GM19455 (cell line): Measurements from ENCODE around the gene GPR32.
"Not testable (repeated sequence)": the region's sequence is repeated elsewhere in the genome, so short reads cannot be mapped to it uniquely, and the experiment has no call there.

ENCODE experiments used
- ATAC-seq: cut with Tn5 transposase; IDR thresholded peaks from one replicate; pipeline ENCODE4 v1.9.1; 2021; ENCODE audit not compliant: unreplicated experiment

GPR32 gene

DNA sequence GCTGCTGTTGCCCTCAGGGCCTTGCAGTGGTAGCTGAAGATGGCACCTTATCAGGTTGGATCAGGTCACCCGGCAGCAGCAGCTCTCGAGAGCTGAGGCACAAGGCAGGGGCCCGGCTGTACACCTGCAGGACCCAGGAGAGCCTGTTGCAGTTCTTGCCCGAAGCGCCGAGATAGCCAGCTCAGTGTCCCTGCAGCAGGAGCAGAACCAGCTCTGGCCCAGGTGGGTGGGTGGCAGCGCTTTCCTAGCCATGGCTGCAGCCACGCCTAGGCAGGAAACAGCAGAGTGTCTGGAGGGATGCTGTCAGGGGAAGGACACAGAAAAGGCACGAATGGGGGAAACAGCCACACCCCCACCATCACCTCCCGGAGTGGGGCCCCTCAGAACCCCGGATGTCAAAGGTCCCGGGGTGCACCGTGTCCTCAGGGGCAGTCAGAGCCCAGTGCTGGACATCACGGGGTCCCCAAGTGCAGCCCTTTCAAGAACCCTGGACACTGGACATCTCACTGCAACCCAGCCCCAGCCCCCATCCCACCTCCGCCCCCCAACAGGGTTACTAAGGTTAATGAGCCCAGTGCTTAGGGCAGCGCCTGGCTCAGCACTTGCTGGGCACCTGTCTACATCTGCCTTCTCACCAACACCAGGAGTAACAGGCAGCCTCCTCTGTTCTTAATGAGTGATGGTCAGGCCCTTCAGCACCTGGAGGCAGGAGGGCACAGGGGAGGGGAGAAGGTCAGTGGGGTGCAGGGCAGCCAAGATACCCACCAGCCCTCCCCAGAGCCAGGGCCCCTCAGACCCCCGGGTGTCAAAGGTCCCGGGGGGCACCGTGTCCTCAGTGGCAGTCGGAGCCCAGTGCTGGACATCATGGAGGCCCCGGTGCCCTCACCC, 28.6 kb downstream of the GPR32 start:
- no peak for ATAC-seq

GRCh38 chr19:50799547-50799851, 29.2 kb downstream of the GPR32 start:
- no peak for ATAC-seq

DNA sequence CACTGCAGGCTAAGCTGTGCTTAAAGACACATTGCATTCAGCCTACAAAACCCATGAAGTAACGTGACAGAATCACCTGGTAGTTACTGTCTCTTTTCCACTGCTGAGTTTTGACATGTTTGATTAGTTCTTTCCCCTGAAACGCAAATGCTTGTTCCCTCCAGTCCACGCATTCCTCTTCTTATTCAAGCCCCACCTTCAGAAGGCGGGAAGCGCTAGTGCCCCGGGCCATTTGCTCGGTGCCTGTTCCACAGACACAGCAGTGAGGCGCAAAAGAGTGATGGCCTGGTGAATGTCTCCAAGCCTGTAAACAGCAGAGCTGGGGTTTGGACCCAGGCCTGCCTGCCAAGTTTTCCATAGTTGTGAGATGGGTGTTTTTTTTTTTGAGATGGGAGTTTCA, 30.8 kb downstream of the GPR32 start:
- no peak for ATAC-seq

DNA sequence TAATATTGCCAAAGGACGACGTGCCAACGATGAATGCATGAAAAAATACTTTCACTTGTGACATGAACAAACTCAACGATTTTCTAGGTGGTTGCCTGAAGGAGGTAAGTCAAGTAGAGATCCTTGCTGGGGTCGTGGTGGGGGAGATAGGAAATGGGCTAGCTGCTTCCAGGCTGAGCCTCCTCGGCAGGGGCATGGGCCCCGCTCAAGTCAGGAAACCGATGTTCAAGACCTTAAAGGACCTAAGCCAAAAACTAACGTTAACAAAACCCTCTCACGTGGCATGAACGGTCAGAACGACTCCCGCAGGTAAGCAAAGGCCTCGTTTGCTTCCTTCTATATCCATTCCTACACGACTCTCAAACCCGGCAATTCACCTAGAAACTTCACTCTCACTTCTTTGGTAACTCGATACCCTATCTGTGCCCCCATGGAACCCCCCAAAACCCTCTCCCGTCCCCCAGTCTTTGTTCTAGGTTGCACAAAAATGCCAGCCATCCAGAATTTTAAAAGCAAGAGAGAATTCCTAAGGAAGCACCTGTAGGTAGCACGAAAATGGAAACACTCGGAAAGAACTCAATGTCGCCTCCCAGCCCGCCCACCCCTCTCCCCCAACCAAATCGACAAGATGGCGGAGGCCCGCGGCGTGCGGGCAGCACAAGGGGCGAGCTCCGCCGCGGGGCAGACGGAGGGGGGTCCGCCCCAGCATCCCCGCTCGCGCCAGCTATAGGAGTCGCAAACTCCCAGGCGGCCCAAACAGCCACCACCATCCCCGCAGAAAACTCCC, 33.6 kb downstream of the GPR32 start:
- no peak for ATAC-seq

GRCh38 chr19:50804420-50805272, 34.4 kb downstream of the GPR32 start:
- peak; percentile 85 for ATAC-seq

GRCh38 chr19:50808856-50809255, 38.6 kb downstream of the GPR32 start:
- ATAC-seq = no peak

- not testable (repeated sequence) for ATAC-seq
These were observed 41.5 kb downstream of the GPR32 start for GRCh38 chr19:50811622-50812238.

DNA sequence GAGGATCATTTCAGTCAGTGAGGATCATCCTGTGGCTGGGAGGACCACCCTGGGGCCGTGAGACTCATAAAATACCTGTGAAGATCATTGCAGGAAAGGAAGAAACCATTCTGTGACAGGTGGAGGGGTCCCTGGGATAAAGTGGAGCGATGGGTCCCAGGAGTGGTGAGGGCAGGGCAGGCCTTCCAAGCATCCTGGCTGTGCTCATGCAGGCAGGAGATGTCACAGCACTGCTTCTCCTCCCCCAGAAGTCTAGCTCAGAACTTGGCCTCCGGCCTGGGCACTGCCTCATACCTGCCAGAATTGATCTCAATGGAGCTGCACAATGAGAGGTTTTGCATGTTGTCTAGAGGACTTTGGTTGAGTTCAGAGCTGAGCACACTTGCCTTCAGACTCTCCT, 42.2 kb downstream of the GPR32 start:
- ATAC-seq = no peak

GRCh38 chr19:50814883-50815282, 44.6 kb downstream of the GPR32 start:
- no peak for ATAC-seq

DNA sequence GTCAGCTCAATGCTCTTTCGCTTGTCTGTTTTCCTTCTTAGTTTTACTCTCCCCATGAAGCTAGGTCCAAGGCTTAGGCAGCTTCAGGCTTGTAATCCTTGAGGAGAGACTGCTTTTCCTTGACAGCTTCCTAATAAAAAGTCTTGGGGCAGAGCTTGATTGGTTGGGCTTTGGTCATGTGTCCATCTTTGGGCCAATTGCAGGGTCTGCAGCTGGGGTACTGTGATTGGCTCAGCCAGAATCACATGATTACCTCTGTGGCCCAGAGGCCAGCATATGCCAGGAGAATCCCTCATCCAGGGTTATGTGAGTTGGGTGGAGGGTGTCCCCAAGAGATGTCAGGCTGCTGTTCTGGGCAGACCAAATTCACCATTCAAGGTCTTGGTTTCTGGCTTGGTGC, 45.2 kb downstream of the GPR32 start:
- ATAC-seq = no peak

GRCh38 chr19:50817941-50818858, 47.9 kb downstream of the GPR32 start:
- ATAC-seq = peak; percentile 68

DNA sequence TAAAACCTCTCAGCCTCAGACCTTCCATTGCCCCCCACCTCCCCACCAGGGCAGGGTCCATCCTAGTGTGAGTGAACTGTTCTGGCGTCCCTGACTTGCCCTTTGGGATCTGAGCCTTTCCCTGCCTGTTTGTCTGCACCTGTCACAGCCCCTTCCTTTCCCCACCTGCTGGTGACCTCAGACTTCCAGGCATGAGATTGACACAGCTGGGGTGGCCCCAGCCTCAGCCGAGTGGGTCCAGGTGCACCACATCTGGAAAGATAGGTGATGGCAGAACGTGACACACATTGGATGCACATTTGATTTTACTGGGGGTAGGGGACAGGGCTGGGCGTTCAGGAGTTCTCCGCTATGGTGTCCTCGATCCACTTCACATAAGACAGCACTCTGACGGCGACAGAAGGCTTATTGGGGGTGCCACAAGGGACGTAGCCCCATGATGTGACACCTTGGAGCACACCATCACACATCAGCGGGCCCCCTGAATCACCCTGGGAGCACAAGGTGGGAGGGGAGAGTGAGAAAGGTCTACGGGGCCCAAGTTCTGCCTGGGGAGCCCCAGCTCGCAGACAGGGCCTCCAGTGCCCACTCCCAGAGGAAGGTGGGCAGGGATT, 48.7 kb downstream of the GPR32 start:
- no peak for ATAC-seq

DNA sequence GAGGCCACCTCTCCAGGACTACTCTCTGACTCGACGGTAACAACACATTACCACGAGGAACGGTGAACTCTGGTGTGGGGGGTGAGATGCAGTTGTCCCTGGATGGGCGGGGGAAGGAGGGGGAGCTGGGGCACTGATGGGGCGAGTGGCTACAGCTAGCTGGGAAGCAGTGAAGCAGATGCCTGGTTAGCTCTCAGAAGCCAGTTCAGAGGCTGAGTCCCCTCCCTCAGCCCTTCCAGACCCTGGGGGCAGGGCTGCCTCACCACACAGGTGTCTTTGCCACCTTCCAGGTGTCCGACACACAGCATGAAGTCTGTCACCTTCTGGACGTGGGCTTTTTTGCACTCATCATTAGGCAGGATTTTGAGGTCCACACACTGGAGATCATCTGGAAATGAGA, 49.4 kb downstream of the GPR32 start:
- no peak for ATAC-seq

DNA sequence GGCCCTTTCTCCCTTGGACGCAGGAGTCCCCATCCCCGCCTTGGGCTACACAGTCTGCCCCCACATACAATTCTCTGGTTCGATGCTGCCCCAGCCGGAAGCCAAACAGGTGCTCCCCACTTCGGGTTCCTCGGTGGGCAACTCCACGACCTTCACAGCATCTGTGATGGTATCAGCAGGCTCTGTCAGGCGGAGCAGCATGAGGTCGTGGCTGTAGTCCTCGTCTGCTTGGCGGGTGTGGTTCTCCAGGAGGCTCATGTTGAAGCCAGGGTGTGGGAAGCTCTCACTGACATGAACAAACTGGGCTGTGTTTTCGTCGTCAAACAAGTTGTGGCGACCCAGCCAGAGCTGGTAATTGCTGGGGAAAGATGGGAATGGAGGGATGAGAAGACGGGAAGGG, 49.8 kb downstream of the GPR32 start:
- ATAC-seq = no peak

- ATAC-seq = no peak
These were observed 50.4 kb downstream of the GPR32 start for GRCh38 chr19:50820549-50821247.

DNA sequence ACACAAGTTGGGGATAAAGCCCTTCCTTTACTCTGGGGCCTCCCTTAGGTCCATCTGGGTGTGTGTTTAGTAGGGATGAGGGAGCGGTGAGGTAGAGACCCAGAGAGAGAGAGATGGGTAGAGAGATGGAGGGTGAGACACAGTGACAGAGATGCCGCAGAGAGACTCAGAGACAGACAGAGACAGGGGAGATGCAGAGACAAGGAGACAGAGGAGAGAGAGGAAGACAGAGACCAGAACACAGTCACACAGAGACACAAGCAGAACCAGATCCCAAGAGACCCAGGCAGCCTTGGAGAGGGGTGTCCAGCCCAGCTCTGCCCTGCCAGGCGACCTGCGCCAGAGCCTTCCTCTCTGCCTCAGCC, 51.0 kb downstream of the GPR32 start:
- no peak for ATAC-seq
